ENCODE results near the gene GNB3.

DNA sequence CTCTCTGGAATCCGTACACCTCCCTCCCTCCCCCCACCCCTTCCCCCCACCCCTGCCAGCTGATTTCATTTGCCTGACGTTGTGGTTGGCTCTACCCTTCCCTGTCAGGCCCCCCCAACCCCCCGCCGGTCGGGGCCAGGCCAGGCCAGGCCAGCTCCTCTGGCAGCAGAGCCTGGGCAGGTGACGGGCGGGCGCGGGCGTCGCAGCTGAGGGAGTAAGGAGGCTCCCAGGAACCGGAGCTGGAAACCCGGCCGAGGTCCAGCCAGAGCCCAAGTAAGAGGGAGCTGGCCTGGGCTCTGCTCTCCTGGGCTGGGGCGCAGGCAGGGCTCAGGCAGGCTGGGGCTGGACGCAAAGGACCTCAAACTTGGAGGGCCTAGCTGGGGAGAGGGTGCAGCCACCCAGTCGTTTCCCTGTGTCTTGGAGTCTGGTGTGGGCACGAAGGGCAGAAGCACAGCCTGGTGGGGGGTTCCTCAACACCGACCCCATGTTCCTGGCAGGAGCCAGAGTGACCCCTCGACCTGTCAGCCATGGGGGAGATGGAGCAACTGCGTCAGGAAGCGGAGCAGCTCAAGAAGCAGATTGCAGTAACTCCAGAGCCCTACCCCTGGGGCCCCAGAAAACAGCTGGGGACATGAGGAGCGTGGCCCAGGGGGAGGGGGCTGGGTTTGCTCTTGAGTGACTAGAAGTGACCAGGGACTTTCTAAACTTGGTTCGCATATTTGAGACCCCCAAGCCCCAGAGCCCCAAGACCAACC, at the start of gene GNB3:
- no peak for TF ChIP-seq CTCF (conservative IDR thresholded peaks at IDR 0.05; ENCODE audit: low read length)
- no peak for TF ChIP-seq EZH2phosphoT487 (IDR thresholded peaks at IDR 0.05; ENCODE audit: borderline replicate concordance, low read depth, low read length)
